ENCODE results near the gene RANGAP1. TPM values are rescaled to one million over a fixed set of nuclear protein-coding genes. Genes with fewer than 3 reads are reported as not detected.

The RANGAP1 gene
- polyA plus RNA-seq, 1 donor = 40.3 TPM

DNA sequence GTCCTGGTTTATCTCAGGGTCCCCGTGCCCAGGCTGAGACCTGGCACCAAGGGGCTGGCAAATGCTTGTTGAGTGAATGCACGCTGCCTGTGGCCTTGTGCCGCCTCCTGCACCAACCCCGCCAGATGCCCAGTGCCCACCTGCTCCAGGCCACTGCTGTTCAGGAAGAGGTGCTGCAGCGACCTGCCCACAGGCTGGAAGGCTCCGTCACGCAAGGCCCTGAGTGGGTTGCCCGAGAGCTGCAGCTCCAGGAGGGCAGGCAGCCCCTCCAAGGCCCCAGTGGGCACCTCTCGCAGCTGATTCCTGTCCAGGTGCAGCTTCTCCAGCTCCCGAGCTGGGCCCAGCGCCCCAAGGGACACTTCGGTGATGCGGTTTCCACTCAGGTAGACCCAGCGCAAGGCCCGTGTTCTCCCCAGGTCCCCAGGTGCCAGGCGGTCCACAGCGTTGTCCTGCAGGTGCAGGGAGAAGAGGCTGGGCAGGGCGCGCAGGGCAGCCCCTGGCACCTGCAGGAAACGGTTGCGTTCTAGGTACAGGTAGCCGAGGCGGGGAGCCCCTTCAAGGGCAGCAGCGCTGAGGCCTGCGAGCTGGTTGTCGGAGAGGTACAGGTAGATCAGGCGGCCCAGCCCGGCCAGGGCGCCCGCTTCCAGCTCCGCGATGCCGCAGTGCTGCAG lies 48.8 kb downstream of the RANGAP1 start:
- Histone ChIP-seq H3K4me1 (ENCODE audit: control insufficient read depth, insufficient read depth, low read length) (peaks cover 6% of the 10 kb centered on the region), H3K4me3 (ENCODE audit: low read length) (peak overlapping the region; percentile 32), H3K36me3 (ENCODE audit: control insufficient read depth, insufficient read depth, low read length) (no peaks in the 10 kb centered on the region), H3K27me3 (ENCODE audit: control insufficient read depth, insufficient read depth, low read length) (no peaks in the 10 kb centered on the region), H3K9me3 (ENCODE audit: control insufficient read depth, low read depth, low read length) (no peaks in the 10 kb centered on the region), H3K27ac (ENCODE audit: low read length) (no peak overlapping the region)
- no peak for DNase-seq
- WGBS (ENCODE audit: insufficient coverage, low lambda C conversion rate) = no CpG with 5 or more reads among the region's 33 CpGs

DNA sequence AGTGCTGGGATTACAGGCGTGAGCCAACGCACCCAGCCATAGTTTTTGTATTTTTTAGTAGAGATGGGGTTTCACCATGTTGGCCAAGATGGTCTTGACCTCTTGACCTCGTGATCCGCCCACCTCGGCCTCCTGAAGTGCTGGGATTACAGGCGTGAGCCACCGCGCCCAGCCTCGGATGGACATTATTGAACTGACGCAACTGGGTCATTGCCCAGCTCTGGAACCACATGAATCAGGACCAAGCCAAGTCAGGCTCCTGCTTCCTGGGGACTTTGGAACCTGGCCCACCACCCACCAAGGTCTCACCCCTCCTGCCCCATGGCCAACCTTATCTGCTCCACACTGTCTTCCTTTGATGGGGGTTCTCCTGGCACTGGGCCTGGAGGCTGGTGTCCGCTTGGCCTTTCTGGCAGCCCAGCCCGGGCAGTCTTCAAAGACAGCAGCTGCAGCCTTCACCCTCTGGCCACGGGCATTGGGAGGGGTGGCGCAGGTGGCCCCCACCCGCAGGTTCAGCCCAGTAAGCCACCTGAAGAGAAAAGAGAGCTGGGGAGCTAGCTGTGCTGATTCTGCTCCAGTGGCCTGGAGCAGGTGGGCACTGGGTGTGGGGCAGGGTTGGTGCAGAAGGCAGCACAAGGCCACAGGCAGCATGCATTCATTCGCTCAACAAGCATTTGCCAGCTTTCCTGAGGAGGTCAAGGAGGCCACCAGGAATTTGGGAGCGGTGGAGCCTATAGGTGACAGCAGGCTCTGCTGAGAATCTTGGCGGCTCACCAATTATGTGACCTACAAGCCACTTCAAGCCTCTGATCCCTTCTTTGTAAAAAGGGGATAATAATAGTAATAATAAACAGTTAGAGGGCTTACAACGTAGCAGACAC lies 50.9 kb downstream of the RANGAP1 start:
- WGBS (ENCODE audit: insufficient coverage, low lambda C conversion rate) = 60% methylated on average over 1 of the region's 19 CpGs
- H3K27me3 ChIP-seq (ENCODE audit: control insufficient read depth, insufficient read depth, low read length) = no peaks in the 10 kb centered on the region
- H3K9me3 ChIP-seq (ENCODE audit: control insufficient read depth, low read depth, low read length) = no peaks in the 10 kb centered on the region
- no peak overlapping the region for H3K4me3 ChIP-seq (ENCODE audit: low read length)
- no peak overlapping the region for H3K27ac ChIP-seq (ENCODE audit: low read length)
- peaks cover 17% of the 10 kb centered on the region for H3K36me3 ChIP-seq (ENCODE audit: control insufficient read depth, insufficient read depth, low read length)
- H3K4me1 ChIP-seq (ENCODE audit: control insufficient read depth, insufficient read depth, low read length) = peaks cover 6% of the 10 kb centered on the region
- DNase-seq = no peak

DNA sequence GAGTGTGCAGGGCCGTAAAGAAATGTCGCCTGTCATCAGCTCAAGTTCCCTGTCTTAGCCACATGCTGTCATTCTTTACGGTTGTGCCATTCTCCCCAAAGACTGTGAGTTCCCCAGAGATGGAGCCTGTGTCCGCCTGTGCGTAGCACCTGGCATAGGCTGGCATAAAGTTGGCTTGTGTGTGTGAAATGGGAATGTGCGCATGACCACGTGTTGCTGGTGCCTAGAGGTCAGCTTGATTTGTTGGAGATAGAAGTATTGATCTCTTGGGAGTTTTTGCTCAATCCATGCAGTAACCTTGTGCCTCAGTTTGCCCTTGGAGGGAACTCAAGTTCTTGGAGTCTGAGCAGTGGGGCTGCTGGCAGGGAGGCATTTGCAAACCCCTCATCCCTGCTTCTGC lies 54.6 kb downstream of the RANGAP1 start:
- Histone ChIP-seq H3K9me3 (ENCODE audit: control insufficient read depth, low read depth, low read length) (no peaks in the 10 kb centered on the region), H3K4me3 (ENCODE audit: low read length) (no peak overlapping the region), H3K27ac (ENCODE audit: low read length) (no peak overlapping the region), H3K27me3 (ENCODE audit: control insufficient read depth, insufficient read depth, low read length) (no peaks in the 10 kb centered on the region), H3K4me1 (ENCODE audit: control insufficient read depth, insufficient read depth, low read length) (no peaks in the 10 kb centered on the region), H3K36me3 (ENCODE audit: control insufficient read depth, insufficient read depth, low read length) (peaks cover 47% of the 10 kb centered on the region)
- no peak for DNase-seq
- WGBS (ENCODE audit: insufficient coverage, low lambda C conversion rate) = no CpG with 5 or more reads among the region's 7 CpGs

DNA sequence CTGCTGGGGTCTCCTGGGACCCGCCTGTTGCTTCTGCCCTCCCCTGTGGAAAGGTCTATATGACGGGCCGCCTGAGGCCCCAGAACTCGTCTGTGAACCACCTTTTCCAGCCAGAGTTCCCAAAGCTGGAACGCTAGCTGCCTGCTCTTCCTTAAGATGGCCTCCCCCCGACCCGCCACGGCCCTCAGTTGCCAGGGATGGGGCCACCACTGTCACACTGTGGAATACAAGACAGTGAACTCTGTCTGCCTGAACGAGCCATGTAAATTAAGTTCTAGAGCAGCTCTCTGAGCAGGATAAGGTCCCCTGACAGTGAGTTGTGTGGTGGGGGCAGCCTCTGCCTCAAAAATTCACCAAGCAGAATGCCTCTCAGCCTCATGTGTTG lies 55.6 kb downstream of the RANGAP1 start:
- no peak for DNase-seq
- H3K4me1 ChIP-seq (ENCODE audit: control insufficient read depth, insufficient read depth, low read length) = no peaks in the 10 kb centered on the region
- no peak overlapping the region for H3K27ac ChIP-seq (ENCODE audit: low read length)
- no peaks in the 10 kb centered on the region for H3K27me3 ChIP-seq (ENCODE audit: control insufficient read depth, insufficient read depth, low read length)
- no peak overlapping the region for H3K4me3 ChIP-seq (ENCODE audit: low read length)
- H3K9me3 ChIP-seq (ENCODE audit: control insufficient read depth, low read depth, low read length) = no peaks in the 10 kb centered on the region
- H3K36me3 ChIP-seq (ENCODE audit: control insufficient read depth, insufficient read depth, low read length) = peaks cover 54% of the 10 kb centered on the region
- no CpG with 5 or more reads among the region's 9 CpGs for WGBS (ENCODE audit: insufficient coverage, low lambda C conversion rate)

DNA sequence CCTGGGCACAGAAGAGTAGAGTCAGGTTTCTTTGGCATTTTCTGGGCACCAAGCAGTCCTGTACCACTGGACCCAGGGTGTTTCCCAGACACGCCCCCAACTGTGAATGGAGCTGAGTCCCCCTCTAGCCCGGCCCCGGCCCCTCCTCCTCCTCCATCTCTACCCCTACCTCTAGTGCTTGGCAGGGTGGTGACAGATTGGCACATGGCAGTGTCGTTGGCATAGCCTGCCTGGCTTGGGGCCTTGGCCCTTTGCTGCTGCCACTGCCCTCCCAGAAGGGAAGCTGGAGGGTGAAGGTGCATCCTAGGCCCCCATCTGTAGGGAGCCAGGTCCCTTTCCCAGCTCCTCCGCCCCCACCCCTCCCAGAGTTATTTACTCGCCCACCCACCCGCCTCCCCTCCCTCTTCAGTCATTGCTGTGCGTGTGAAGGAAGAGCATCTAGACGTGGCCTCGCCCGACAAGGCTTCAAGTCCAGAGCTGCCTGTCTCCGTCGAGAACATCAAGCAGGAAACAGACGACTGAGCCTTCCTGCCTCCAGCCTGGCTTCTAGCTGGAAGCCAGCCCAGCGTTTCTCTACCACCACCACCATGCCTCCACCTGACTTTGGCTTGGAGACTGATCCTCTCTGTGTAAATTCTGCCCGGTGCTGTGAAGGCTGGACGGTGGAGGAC lies 56.1 kb downstream of the RANGAP1 start:
- no peak overlapping the region for H3K27ac ChIP-seq (ENCODE audit: low read length)

DNA sequence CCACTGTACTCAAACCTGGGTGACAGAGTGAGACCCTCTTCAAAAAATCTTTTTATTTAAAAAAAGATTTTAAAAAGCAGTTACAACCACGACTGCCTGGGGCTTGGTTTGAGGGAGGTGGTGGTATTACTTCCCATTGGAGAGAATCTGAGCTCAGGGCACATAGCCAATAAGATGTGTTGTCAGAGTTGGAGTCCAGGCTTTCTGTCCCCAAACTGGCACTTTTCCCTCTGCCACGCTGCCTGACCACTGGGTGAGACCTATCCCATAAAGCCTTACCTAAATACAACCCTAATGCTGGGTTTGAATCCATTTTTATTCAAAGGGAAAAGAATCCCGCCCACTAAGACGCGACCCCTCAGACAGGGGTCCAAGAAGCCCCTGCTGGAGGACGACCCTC lies 56.8 kb downstream of the RANGAP1 start:
- no peak overlapping the region for H3K27ac ChIP-seq (ENCODE audit: low read length)
- H3K4me3 ChIP-seq (ENCODE audit: low read length) = no peak overlapping the region
- H3K36me3 ChIP-seq (ENCODE audit: control insufficient read depth, insufficient read depth, low read length) = peaks cover 66% of the 10 kb centered on the region
- H3K4me1 ChIP-seq (ENCODE audit: control insufficient read depth, insufficient read depth, low read length) = no peaks in the 10 kb centered on the region
- H3K27me3 ChIP-seq (ENCODE audit: control insufficient read depth, insufficient read depth, low read length) = no peaks in the 10 kb centered on the region
- no peak for DNase-seq
- no peaks in the 10 kb centered on the region for H3K9me3 ChIP-seq (ENCODE audit: control insufficient read depth, low read depth, low read length)
- 80% methylated on average over 1 of the region's 6 CpGs for WGBS (ENCODE audit: insufficient coverage, low lambda C conversion rate)

More for the DNA sequence above, 56.1 kb downstream of the RANGAP1 start:
- no peak for DNase-seq
- Histone ChIP-seq H3K27me3 (ENCODE audit: control insufficient read depth, insufficient read depth, low read length) (no peaks in the 10 kb centered on the region), H3K4me3 (ENCODE audit: low read length) (no peak overlapping the region), H3K9me3 (ENCODE audit: control insufficient read depth, low read depth, low read length) (no peaks in the 10 kb centered on the region), H3K36me3 (ENCODE audit: control insufficient read depth, insufficient read depth, low read length) (peaks cover 59% of the 10 kb centered on the region), H3K4me1 (ENCODE audit: control insufficient read depth, insufficient read depth, low read length) (no peaks in the 10 kb centered on the region)
- no CpG with 5 or more reads among the region's 17 CpGs for WGBS (ENCODE audit: insufficient coverage, low lambda C conversion rate)

DNA sequence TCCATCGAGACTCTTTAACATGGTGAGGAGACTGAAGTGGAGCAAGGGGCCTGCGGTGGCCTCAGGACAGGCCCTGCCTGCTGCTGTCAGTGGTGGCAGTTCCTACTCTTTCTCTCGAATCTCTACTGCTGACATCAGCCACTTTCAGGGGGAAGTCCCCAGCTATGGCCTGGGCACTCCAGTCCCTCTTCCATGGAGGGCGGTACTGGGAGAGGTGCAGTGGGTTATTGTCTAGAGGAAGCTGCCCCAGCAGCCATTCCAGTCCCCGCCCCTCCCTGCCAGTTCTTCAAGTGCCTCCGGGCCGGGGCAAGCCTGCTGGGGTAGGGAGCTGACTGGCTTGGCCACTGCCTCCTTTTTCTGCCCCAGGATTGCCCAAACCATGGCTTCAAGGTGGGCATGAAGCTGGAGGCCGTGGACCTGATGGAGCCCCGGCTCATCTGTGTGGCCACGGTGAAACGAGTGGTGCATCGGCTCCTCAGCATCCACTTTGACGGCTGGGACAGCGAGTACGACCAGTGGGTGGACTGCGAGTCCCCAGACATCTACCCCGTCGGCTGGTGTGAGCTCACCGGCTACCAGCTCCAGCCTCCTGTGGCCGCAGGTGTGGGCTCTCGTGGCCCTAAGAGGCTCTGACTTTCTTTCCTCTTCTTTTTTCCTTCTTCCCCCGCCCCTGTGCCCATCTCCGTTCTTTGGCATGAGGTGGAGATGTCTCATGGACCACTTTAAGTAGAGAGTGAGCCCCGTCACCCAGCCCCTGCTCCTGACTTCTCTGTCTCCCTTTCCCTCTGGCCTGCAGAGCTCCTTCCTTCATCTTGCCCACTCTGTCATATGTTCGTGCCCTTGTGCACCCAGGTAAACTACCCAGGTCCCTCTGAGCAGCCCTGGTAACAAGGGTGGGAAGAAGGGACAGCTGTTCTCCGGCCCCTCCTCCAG lies 59.0 kb downstream of the RANGAP1 start:
- H3K27ac ChIP-seq (ENCODE audit: low read length) = no peak overlapping the region
- no peak overlapping the region for H3K4me3 ChIP-seq (ENCODE audit: low read length)
- DNase-seq = no peak
- no peaks in the 10 kb centered on the region for H3K4me1 ChIP-seq (ENCODE audit: control insufficient read depth, insufficient read depth, low read length)
- no peaks in the 10 kb centered on the region for H3K27me3 ChIP-seq (ENCODE audit: control insufficient read depth, insufficient read depth, low read length)
- no CpG with 5 or more reads among the region's 26 CpGs for WGBS (ENCODE audit: insufficient coverage, low lambda C conversion rate)
- H3K9me3 ChIP-seq (ENCODE audit: control insufficient read depth, low read depth, low read length) = no peaks in the 10 kb centered on the region
- H3K36me3 ChIP-seq (ENCODE audit: control insufficient read depth, insufficient read depth, low read length) = peaks cover 88% of the 10 kb centered on the region

DNA sequence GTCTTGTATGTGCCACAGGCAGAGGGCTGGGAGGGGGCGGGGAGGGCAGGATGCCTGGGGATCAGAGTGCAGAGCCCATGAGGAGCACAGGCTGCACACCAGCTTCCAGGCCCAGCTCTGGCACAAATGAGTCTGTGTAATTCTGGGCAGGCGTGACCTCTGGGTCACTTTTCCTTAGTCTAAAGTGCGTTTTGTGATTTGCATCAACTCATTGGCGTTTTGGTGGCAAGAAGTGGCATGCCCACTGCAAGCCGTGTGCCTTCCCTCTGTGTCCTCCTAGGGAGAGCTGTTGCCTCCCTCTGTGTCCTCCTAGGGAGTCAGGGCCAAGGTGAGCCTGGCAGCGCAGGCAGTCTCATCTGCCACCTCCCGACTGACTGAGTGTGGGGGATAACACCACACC lies 62.5 kb downstream of the RANGAP1 start:
- no CpG with 5 or more reads among the region's 7 CpGs for WGBS (ENCODE audit: insufficient coverage, low lambda C conversion rate)
- no peaks in the 10 kb centered on the region for H3K4me1 ChIP-seq (ENCODE audit: control insufficient read depth, insufficient read depth, low read length)
- peaks cover 85% of the 10 kb centered on the region for H3K36me3 ChIP-seq (ENCODE audit: control insufficient read depth, insufficient read depth, low read length)
- H3K27me3 ChIP-seq (ENCODE audit: control insufficient read depth, insufficient read depth, low read length) = no peaks in the 10 kb centered on the region
- DNase-seq = no peak
- no peak overlapping the region for H3K27ac ChIP-seq (ENCODE audit: low read length)
- H3K4me3 ChIP-seq (ENCODE audit: low read length) = no peak overlapping the region
- no peaks in the 10 kb centered on the region for H3K9me3 ChIP-seq (ENCODE audit: control insufficient read depth, low read depth, low read length)

DNA sequence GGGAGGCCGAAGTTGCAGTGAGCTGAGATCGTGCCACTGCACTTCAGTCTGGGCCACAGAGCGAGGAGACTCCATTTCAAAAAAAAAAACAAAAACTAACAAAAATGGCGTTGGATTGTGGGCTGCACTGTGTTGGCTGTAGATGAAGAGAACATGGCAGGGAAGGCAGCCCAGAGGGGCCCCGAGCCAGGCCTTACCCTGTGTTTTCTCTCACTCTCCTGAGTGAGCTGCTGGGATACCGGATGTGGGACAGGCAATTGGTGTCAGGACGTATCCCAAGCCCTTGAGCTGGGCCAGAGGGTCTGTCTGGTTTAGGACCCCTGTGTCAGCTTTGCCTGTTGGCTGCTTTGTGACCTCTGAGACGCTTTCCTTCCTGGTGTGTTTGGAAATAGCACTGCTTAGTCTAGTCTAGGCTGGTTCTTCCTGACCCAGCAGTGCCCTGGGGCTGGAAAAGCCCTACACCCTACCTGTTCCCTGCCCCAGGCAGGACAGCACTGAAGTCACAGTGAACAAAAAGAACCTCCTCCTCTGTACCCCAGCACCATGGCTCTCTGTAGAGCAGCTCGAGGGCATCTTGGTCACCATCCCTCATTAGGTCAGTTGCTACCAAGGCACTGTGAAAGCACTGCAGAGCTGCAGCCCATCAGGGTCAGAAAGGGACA lies 63.0 kb downstream of the RANGAP1 start:
- H3K36me3 ChIP-seq (ENCODE audit: control insufficient read depth, insufficient read depth, low read length) = peaks cover 81% of the 10 kb centered on the region
- H3K27me3 ChIP-seq (ENCODE audit: control insufficient read depth, insufficient read depth, low read length) = no peaks in the 10 kb centered on the region
- no peak overlapping the region for H3K4me3 ChIP-seq (ENCODE audit: low read length)
- H3K9me3 ChIP-seq (ENCODE audit: control insufficient read depth, low read depth, low read length) = no peaks in the 10 kb centered on the region
- no peak for DNase-seq
- no peaks in the 10 kb centered on the region for H3K4me1 ChIP-seq (ENCODE audit: control insufficient read depth, insufficient read depth, low read length)
- no peak overlapping the region for H3K27ac ChIP-seq (ENCODE audit: low read length)
- WGBS (ENCODE audit: insufficient coverage, low lambda C conversion rate) = no CpG with 5 or more reads among the region's 9 CpGs
